Tibial artery (tissue), 4 donors: ENCODE results near the gene GLI3.

Source experiments
- DNase-seq, 2 donors: peaks; one replicate each; pipeline ENCODE4 v3.0.0-alpha.2; 2019
- H3K27ac ChIP-seq, 2 donors: fragments of 200-600 bp; sonication (generic) in 1 of 2; 1 replicate in 1 of 2; 2 replicates in 1 of 2; pipeline ENCODE4 v1.5.1; 2018 to 2019; ENCODE audit warnings: mild to moderate bottlenecking in 1 of 2
- H3K27me3 ChIP-seq, 2 donors: fragments of 200-600 bp; sonication (generic) in 1 of 2; one replicate each; pipeline versions ENCODE4 v1.5.1 to v1.6.0; 2016 to 2019
- H3K36me3 ChIP-seq, 3 donors: fragments of 200-600 bp; sonication (generic) in 2 of 3; one replicate each; pipeline ENCODE4 v1.5.1; 2016 to 2019; ENCODE audit warnings: mild to moderate bottlenecking in 2 of 3
- H3K4me1 ChIP-seq, 4 donors: fragments of 200-600 bp; sonication (generic) in 2 of 4; 1 replicate in 3 of 4; 2 replicates in 1 of 4; pipeline ENCODE4 v1.5.1; 2016 to 2019
- H3K4me3 ChIP-seq, 2 donors: fragments of 200-600 bp; sonication (generic) in 1 of 2; 1 replicate in 1 of 2; 2 replicates in 1 of 2; pipeline ENCODE4 v1.5.1; 2018 to 2019; ENCODE audit warnings: mild to moderate bottlenecking in 2 of 2
- H3K9me3 ChIP-seq, 3 donors: fragments of 200-600 bp; sonication (generic) in 1 of 3; one replicate each; pipeline ENCODE4 v1.5.1; 2016 to 2019
- intact Hi-C: fragments of 100-400 bp; cut with DNase I; formaldehyde crosslinking; loops from one replicate; pipeline ENCODE4 v1.15.0; 2023; ENCODE audit warnings: low total_unique reads
- TF ChIP-seq, protein P1 (sequence below), 2 experiments: fragments of 200-600 bp in 1 of 2; fragments of 450-650 bp in 1 of 2; IDR thresholded peaks; one replicate each; pipeline ENCODE4 v1.5.1; 2017 to 2019; ENCODE audit warnings: antibody characterized with exemption in 2 of 2, mild to moderate bottlenecking in 1 of 2, moderate library complexity in 1 of 2

Gene GLI3

DNA sequence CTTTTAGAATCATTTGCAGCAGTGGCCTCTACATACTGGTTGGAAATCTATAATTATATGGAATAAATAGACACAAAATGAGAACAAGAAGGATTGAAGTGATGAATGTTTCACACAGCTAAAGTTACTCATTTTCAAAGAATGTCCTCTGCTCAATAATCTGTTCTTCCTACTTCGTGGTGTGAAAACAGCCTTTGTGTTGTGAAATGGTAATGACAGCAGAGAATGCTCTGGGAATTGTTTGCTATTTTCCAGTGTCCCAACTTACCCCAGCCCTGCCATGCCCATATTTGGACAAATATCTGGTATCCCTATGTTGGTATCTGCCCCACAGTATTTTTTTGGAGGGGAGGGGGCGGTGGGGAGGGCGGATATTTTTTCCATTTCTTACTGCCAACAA, 130.4 kb downstream of the GLI3 start:
- H3K27ac ChIP-seq: no peak overlapping the region

DNA sequence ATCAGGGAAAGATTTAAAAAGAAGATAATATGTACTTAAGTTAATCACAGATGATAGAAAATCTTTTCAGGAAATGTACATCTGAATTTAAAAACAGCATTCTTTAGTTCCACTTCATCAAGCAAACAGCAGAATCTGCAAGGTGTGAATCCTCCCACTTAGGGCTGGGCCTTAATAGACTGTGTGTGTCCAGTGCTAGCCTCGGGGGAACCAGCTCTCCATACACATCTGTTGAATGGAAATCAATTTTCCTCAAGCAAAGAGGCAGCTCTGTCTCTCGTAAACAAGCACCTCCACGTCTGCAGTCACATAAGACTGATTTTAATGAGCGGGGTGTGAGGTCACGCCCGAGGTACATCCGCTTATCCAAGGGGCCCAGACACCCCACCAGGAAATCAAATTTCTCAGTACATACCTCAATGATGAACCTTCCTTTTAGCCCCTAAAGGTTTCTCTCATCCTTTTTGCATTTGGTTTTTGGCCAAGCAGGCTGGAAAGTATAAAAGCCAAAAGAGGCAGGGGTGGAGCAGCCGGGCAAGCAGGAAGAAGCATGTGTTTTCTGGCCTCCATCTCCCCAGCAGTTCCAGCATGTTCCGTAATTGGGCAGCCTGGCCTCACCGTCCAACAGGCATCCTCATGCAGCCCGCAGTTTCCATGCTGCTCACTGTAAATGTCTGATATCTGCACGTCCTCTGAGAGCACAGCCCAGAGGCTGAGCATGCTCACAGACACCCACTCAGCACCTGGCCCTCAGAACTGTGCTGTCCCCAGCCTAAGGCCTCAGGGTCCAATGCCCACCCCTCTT, 131.3 kb downstream of the GLI3 start:
- intact Hi-C loops: no loop called here
- H3K36me3 ChIP-seq: no peaks in the 10 kb centered on the region
- H3K27me3 ChIP-seq: no peaks in the 10 kb centered on the region
- DNase-seq: no peak
- no peak overlapping the region for H3K4me3 ChIP-seq
- H3K27ac ChIP-seq: no peak overlapping the region
- no peaks in the 10 kb centered on the region for H3K9me3 ChIP-seq
- TF ChIP-seq, protein P1, sequence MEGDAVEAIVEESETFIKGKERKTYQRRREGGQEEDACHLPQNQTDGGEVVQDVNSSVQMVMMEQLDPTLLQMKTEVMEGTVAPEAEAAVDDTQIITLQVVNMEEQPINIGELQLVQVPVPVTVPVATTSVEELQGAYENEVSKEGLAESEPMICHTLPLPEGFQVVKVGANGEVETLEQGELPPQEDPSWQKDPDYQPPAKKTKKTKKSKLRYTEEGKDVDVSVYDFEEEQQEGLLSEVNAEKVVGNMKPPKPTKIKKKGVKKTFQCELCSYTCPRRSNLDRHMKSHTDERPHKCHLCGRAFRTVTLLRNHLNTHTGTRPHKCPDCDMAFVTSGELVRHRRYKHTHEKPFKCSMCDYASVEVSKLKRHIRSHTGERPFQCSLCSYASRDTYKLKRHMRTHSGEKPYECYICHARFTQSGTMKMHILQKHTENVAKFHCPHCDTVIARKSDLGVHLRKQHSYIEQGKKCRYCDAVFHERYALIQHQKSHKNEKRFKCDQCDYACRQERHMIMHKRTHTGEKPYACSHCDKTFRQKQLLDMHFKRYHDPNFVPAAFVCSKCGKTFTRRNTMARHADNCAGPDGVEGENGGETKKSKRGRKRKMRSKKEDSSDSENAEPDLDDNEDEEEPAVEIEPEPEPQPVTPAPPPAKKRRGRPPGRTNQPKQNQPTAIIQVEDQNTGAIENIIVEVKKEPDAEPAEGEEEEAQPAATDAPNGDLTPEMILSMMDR (IDR thresholded peaks at IDR 0.05): no peak
- H3K4me1 ChIP-seq: peaks cover 0 to 32% (median 9%) of the 10 kb centered on the region in 4 donors

More for the DNA sequence above, 130.4 kb downstream of the GLI3 start:
- no peak for DNase-seq
- intact Hi-C loops: no loop called here
- Histone ChIP-seq H3K4me1 (peaks cover 0 to 32% (median 9%) of the 10 kb centered on the region in 4 donors), H3K9me3 (no peaks in the 10 kb centered on the region), H3K27me3 (no peaks in the 10 kb centered on the region), H3K4me3 (no peak overlapping the region), H3K36me3 (no peaks in the 10 kb centered on the region)
- TF ChIP-seq, protein P1 (IDR thresholded peaks at IDR 0.05): no peak

DNA sequence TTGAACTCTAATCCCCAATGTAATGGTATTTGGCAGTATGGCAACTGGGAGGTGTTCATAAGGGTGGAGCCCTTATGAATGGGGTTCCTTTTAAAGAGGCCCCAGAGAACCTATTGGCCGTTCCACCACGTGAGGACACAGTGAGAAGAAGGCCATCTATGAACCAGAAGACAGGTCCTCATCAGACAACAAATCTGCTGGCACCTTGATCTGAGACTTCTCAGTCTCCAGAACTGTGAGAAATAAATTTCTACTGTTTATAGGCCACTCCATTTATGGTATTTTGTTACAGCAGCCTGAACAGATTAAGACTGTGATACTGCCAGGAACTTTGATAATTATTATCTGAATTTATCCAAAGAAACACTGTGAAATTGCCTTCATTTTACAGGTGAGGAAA, 132.3 kb downstream of the GLI3 start:
- Histone ChIP-seq H3K27me3 (no peaks in the 10 kb centered on the region), H3K4me3 (no peak overlapping the region), H3K27ac (no peak overlapping the region), H3K4me1 (peaks cover 0 to 30% (median 9%) of the 10 kb centered on the region in 4 donors), H3K9me3 (no peaks in the 10 kb centered on the region), H3K36me3 (no peaks in the 10 kb centered on the region)
- intact Hi-C loops: no loop called here
- TF ChIP-seq, protein P1 (IDR thresholded peaks at IDR 0.05): no peak
- DNase-seq: no peak

DNA sequence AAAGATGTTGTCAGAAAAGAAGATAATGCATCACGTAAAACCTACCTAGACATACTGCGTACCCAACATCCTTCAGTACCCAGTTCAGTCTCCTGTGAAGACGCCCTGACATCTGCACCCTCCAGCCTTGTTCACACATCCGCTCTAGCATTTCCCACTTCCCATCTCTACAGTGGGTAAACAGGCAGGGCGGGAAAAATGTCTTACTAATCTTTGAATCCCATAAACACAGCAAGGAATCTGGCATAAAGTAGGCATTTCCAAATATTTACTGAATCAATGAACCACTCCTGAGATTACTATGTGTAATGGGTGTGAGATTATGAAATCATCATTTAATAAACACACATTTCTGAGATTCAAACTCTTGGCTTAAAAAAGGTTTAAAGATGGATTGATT, 132.8 kb downstream of the GLI3 start:
- TF ChIP-seq, protein P1 (IDR thresholded peaks at IDR 0.05): no peak

DNA sequence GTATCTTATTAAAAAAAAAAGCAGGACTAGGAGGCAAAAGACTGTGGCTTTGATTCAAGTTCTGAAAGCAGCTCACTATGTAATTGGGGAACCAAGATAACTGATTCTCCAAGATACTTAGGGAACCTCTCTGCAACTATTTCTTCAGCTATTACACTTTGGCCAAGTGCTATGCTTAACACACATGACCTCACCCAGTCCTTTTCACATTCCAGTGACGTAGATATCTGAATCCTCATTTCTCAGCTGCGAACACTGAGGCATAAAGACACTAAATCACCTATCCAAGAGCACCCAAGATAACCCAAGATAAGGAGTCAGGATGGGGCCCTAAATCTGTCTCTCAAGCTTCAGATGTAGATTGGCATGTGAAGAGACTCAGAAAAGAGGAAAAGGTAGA, 133.6 kb downstream of the GLI3 start:
- Histone ChIP-seq H3K9me3 (no peaks in the 10 kb centered on the region), H3K4me3 (no peak overlapping the region), H3K27me3 (no peaks in the 10 kb centered on the region), H3K36me3 (no peaks in the 10 kb centered on the region), H3K4me1 (peaks cover 0 to 25% (median 9%) of the 10 kb centered on the region in 4 donors), H3K27ac (no peak overlapping the region)
- intact Hi-C loops: no loop called here
- TF ChIP-seq, protein P1 (IDR thresholded peaks at IDR 0.05): no peak
- DNase-seq: no peak

More for the DNA sequence above, 132.8 kb downstream of the GLI3 start:
- intact Hi-C loops: no loop called here
- DNase-seq: no peak
- no peak overlapping the region for H3K4me3 ChIP-seq
- H3K4me1 ChIP-seq: peaks cover 0 to 25% (median 9%) of the 10 kb centered on the region in 4 donors
- no peak overlapping the region for H3K27ac ChIP-seq
- no peaks in the 10 kb centered on the region for H3K9me3 ChIP-seq
- H3K27me3 ChIP-seq: no peaks in the 10 kb centered on the region
- no peaks in the 10 kb centered on the region for H3K36me3 ChIP-seq
